Glomerular visceral epithelial cell (primary cell): ENCODE results near the gene CDK13.

Experiments used
- DNase-seq: peaks from one replicate; pipeline ENCODE4 v3.0.0-alpha.2; 2016; ENCODE audit errors: extremely low spot score

The CDK13 gene

GRCh38 chr7:40008223-40008815 lies 58.3 kb downstream of the CDK13 start:
- peak; percentile 5 for DNase-seq

DNA sequence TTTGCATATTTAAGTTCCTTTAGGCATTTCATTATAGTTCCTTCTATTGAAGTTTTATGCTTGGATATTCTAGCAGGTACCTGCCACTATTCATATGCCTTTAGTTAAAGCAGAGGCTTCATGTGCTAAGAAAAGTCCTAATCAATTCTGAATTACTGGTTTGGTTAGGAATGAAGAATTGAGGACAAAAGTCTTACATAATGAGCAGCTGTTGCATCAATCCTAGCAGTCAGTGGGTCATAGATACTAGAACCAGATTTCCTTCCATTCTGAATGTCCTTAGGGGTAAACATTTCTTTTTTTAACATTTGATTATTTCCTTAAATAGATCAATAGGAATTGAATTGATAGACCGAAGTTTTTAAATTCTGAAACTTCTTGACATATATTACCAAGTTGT lies 59.2 kb downstream of the CDK13 start:
- no peak for DNase-seq

DNA sequence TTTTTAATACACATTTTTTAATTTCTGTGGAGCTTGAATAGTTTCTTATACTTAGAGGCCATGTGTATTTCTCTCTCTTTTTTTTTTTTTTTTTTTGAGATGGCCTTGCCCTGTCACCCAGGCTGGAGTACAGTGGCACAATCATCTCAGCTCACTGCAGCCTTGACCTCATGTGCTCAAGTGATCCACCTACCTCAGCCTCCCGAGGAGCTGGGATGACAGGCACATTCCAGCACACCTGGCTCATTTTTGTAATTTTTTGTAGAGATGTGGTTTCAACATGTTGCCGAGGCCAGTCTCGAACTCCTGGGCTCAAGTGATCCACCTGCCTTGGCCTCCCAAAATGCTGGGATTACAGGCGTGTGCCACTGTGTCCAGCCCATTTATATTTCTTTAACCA lies 64.3 kb downstream of the CDK13 start:
- DNase-seq: no peak

GRCh38 chr7:40015790-40016296 lies 65.8 kb downstream of the CDK13 start:
- peak; percentile 56 for DNase-seq

DNA sequence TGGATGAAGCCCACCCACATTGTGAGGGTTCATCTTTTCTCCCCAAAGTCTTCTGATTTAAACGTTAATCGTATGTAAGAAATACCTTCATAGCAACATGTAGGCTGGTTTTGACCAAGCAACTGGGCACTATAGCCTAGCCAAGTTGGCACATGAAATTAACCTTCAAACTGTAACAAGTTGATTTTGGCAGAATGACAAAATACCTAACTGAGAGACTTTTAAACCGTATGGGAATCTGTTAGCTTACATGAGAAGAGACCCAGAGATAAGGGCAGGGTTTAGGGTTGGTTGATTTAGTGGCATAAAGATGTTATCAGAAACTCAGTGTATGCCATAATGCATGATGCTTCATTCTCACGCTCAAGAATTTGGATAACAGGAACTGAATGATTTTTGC lies 69.5 kb downstream of the CDK13 start:
- no peak for DNase-seq

DNA sequence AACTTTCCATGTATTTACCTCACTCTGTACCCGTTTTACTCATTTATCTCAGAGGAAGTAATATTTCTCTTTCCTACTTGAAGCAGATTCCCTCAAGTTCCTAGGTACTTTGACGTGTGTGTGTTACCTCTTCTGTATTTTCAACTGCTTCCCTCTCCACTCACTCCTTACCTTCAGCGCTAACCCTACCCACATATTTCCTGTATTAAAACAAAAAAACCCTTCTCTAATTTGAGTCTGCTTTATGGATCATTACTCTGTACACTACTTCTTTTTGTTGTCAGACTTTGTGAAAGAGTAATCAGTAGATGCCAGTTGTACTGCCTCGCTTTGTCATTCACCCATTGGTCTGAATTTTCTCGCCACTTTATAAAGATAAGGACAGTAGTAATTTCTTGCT lies 74.0 kb downstream of the CDK13 start:
- no peak for DNase-seq

GRCh38 chr7:40024841-40025240 lies 74.8 kb downstream of the CDK13 start:
- DNase-seq: no peak

DNA sequence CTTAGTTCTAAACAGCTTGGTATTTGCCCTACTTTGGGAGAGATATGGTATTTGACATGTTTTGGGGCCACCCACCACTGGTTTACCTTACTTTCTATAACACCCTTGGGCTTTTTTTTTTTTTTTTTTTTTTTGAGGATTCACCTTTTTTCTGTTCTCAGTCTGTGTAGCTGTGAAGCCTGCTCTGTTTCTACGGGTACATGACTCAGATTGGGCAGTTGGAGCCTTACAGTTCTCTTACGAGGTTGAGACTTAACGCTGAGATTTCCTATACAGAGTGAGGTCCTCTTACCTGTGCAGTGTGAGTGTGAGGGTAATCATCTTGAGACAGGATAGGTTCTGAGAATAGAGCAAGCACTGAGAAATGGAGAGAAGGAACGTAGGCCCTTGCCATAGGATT lies 77.5 kb downstream of the CDK13 start:
- DNase-seq: no peak

DNA sequence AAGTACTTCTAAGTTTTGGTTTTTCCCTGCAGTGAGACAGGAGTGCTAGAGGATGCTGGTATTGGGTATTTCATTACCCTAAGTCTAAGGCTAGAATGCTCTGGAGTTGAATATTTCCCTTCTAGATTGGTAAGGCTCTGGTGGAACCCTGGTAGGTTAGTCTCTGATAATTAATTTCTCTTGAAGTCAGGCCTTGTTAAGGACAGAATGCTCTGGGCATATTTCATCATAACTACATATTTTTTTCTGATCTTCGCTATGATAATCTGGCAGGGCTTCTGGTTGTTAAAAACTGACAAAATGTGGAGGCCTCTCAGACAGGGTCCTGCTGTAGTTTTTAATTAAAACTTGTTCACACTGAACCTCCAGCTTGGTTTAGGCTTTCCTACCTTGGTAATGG lies 83.8 kb downstream of the CDK13 start:
- DNase-seq: no peak

- no peak for DNase-seq
Observed at GRCh38 chr7:40041456-40041855, 91.4 kb downstream of the CDK13 start.

DNA sequence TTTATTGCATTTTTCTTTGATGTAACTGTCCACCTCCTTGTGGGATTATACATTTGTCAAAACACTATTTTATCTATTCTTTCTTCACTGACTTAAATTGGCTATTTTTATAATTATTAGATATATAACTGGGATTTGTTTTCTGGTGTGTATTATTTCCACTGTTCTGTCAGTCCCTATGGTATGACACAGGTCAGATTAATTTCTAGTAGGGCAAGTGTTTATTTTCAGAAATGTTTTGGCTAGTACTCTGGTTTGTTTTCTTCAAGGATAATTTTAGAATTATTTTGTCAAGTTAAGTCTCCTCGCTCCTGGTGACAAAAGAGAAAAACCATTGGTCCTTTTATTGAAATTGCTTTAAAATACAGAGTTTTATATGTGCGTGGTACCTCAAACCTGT lies 93.1 kb downstream of the CDK13 start:
- no peak for DNase-seq

DNA sequence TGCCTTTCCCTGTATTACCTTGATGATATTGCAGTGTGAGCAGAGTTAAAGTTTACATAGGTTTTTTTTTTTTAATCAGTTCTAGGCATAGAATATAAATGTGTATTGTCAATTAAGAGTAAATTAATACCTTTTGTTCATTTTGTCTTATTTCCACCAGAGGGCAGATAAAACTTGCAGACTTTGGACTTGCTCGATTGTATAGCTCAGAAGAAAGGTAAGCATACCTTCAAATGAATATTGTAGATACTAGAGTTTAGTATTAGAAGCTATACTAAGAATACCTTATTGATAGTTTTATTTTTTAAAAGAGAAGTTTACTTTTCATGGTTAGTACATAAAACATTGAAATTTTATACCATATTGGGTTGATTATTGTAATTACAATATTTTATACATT lies 97.6 kb downstream of the CDK13 start:
- DNase-seq: no peak

DNA sequence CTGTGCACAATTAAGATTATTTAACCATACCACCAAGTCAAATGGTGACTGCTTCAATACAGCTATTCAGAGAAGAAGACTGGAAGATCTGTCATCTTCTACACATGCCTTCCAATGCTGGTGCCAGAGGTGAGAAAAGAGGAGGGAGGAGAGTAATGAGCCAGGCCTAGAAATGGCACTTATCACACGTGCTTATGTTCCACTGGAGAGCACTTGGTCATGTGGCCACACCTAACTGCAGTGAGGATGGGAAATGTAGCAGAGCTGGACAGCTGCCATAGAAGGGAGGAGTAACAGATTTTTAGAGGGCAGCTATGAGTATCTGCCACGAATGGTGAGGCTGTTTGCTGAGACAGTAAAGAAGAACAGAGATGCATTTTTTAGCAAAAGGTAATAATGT lies 107.2 kb downstream of the CDK13 start:
- no peak for DNase-seq

GRCh38 chr7:40058026-40058425 lies 108.0 kb downstream of the CDK13 start:
- DNase-seq: no peak

GRCh38 chr7:40058636-40059035 lies 108.6 kb downstream of the CDK13 start:
- no peak for DNase-seq

GRCh38 chr7:40059057-40059456 lies 109.0 kb downstream of the CDK13 start:
- no peak for DNase-seq

GRCh38 chr7:40072268-40072667 lies 122.2 kb downstream of the CDK13 start:
- DNase-seq: no peak

GRCh38 chr7:40073239-40073638 lies 123.2 kb downstream of the CDK13 start:
- no peak for DNase-seq

DNA sequence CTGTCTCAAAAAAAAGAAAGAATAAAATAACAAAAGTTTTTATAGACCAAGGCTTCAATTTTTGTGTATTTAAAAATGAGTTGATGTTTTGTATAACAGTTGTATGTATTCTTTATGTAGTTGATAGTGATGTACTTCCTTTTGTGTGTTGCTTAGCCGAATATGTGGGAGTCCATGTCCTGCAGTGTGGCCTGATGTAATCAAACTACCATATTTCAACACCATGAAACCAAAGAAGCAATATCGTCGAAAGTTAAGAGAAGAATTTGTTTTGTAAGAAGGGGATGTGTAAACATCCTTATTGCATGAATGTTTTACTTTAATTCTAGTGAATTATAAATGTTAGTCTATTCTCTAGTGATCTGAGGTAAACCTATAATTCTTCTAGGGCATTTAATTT lies 127.8 kb downstream of the CDK13 start:
- no peak for DNase-seq

- DNase-seq: no peak
Observed at GRCh38 chr7:40092182-40092581, 142.1 kb downstream of the CDK13 start.

DNA sequence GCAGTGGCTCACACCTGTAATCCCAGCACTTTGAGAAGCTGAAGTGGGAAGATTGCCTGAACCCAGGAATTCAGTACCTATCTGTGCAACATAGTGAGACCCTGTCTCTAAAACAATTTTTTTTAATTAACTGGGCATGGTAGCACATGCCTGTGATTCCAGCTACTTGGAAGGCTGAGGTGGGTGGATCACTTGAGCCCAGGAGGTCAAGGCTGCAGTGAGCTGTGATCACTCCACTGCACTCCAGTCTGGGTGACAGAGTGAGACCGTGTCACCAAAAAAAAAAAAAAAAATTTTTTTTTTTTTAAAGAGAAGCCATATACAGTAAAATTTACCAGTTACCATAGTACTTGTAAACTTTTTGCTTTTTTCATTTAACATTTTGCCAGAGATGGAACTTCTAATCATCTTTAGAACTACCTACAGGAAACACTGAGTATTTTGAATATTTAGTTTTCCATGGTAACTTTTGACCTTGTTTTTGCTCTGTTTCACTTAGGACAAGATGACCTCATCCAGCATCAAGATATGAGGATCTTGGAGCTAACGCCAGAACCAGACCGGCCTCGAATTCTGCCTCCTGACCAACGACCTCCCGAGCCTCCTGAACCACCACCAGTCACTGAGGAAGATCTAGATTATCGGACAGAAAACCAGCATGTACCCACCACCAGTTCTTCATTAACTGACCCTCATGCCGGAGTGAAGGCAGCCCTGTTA lies 143.7 kb downstream of the CDK13 start:
- DNase-seq: no peak

GRCh38 chr7:40095230-40095629 lies 145.2 kb downstream of the CDK13 start:
- no peak for DNase-seq

- DNase-seq: no peak
Observed at GRCh38 chr7:40095695-40096327, 145.8 kb downstream of the CDK13 start.
